Liver (tissue), 3 donors: Measurements from ENCODE around the gene YWHAE.

ENCODE experiments used
- CTCF ChIP-seq: fragments of 150-350 bp; IDR thresholded peaks from 2 replicates; pipeline ENCODE4 v1.5.1; 2017; ENCODE audit warnings: improper control_type of control experiment, low read depth, low read length; ENCODE audit not compliant: missing input control
- RAD21 ChIP-seq, 2 donors: IDR thresholded peaks; 2 replicates each; pipeline ENCODE4 v1.6.1; 2016; ENCODE audit warnings: antibody characterized with exemption in 2 of 2, mild to moderate bottlenecking in 2 of 2
- TF ChIP-seq, protein P1 (sequence below): IDR thresholded peaks from 2 replicates; pipeline ENCODE4 v1.6.1; 2016; ENCODE audit warnings: antibody characterized with exemption
- donor health status: healthy.
- donor health status: healthy.

DNA sequence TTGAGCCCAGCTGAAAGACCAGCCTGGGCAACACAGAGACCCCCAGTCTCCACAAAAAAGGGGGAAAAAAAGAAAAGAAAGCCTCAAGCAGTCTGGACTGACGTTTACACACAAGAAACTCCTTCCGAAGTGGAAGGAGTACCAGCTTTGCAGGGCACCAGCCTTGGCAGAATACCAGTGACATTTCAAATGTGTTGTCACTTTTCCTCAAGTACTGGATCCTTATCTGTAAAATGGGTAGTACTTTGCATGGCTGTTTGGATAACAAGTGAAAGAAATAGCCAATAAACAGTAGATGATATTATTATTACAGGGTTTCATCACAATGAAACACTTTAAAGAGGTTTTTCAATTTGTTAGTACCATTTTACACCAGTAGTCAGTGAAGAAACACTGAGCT, 14.2 kb downstream of the YWHAE start:
- TF ChIP-seq CTCF (no peak), RAD21 (IDR thresholded peaks at IDR 0.05) (no peak)
- TF ChIP-seq, protein P1, sequence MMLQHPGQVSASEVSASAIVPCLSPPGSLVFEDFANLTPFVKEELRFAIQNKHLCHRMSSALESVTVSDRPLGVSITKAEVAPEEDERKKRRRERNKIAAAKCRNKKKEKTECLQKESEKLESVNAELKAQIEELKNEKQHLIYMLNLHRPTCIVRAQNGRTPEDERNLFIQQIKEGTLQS, result no peak
